ENCODE data around the gene PTCD2. TPM values are rescaled to one million over a fixed set of nuclear protein-coding genes. Genes with fewer than 3 reads are reported as not detected.

The PTCD2 gene
- total RNA-seq, 1 donor from 2014 or later: 7.6 TPM

- DNase-seq (ENCODE audit: low spot score): no peak
Observed at GRCh38 chr5:72338689-72339209, 18.6 kb downstream of the PTCD2 start.

- DNase-seq (ENCODE audit: low spot score): no peak
Observed at GRCh38 chr5:72346398-72346797, 26.2 kb downstream of the PTCD2 start.

- DNase-seq (ENCODE audit: low spot score): no peak
Observed at GRCh38 chr5:72347801-72348308, 27.7 kb downstream of the PTCD2 start.

- DNase-seq (ENCODE audit: low spot score): no peak
Observed at GRCh38 chr5:72351376-72351775, 31.2 kb downstream of the PTCD2 start.

GRCh38 chr5:72352616-72353015 lies 32.4 kb downstream of the PTCD2 start:
- no peak for DNase-seq (ENCODE audit: low spot score)

GRCh38 chr5:72353046-72353445 lies 32.9 kb downstream of the PTCD2 start:
- DNase-seq (ENCODE audit: low spot score): no peak

GRCh38 chr5:72355706-72356299 lies 35.6 kb downstream of the PTCD2 start:
- no peak for DNase-seq (ENCODE audit: low spot score)

- DNase-seq (ENCODE audit: low spot score): no peak
Observed at GRCh38 chr5:72356361-72356760, 36.2 kb downstream of the PTCD2 start.

- no peak for DNase-seq (ENCODE audit: low spot score)
Observed at GRCh38 chr5:72358925-72359324, 38.8 kb downstream of the PTCD2 start.

- DNase-seq (ENCODE audit: low spot score): no peak
Observed at GRCh38 chr5:72359886-72360285, 39.7 kb downstream of the PTCD2 start.

- DNase-seq (ENCODE audit: low spot score): no peak
Observed at GRCh38 chr5:72363166-72363802, 43.1 kb downstream of the PTCD2 start.

GRCh38 chr5:72364171-72364570 lies 44.0 kb downstream of the PTCD2 start:
- no peak for DNase-seq (ENCODE audit: low spot score)

- no peak for DNase-seq (ENCODE audit: low spot score)
Observed at GRCh38 chr5:72364951-72365350, 44.8 kb downstream of the PTCD2 start.

- no peak for DNase-seq (ENCODE audit: low spot score)
Observed at GRCh38 chr5:72366324-72366976, 46.3 kb downstream of the PTCD2 start.

- DNase-seq (ENCODE audit: low spot score): no peak
Observed at GRCh38 chr5:72368271-72368670, 48.1 kb downstream of the PTCD2 start.

GRCh38 chr5:72369301-72369700 lies 49.1 kb downstream of the PTCD2 start:
- DNase-seq (ENCODE audit: low spot score): no peak

- no peak for DNase-seq (ENCODE audit: low spot score)
Observed at GRCh38 chr5:72369711-72370110, 49.5 kb downstream of the PTCD2 start.

- DNase-seq (ENCODE audit: low spot score): no peak
Observed at GRCh38 chr5:72372331-72372730, 52.2 kb downstream of the PTCD2 start.

GRCh38 chr5:72372923-72373322 lies 52.8 kb downstream of the PTCD2 start:
- no peak for DNase-seq (ENCODE audit: low spot score)

GRCh38 chr5:72374844-72375243 lies 54.7 kb downstream of the PTCD2 start:
- DNase-seq (ENCODE audit: low spot score): no peak

GRCh38 chr5:72376381-72376780 lies 56.2 kb downstream of the PTCD2 start:
- DNase-seq (ENCODE audit: low spot score): no peak

GRCh38 chr5:72377910-72378638 lies 57.9 kb downstream of the PTCD2 start:
- no peak for DNase-seq (ENCODE audit: low spot score)

Measured in mesenteric fat pad (tissue), 1 donor.